BLaER1 (cell line): ENCODE data around the gene BRAF.
A peak's percentile ranks its signal among the peaks of the same experiment; 100 is the strongest.
"Not testable (repeated sequence)": the region's sequence is repeated elsewhere in the genome, so short reads cannot be mapped to it uniquely, and the experiment has no call there.

Experiments
- H3K27ac ChIP-seq: shearing (Covaris generic); formaldehyde crosslinking; 2 replicates; pipeline ENCODE4 v1.8.1; 2022
- H3K27me3 ChIP-seq: shearing (Covaris generic); formaldehyde crosslinking; 2 replicates; pipeline ENCODE4 v1.8.1; 2022
- H3K36me3 ChIP-seq: shearing (Covaris generic); formaldehyde crosslinking; 2 replicates; pipeline ENCODE4 v1.8.1; 2022
- H3K4me1 ChIP-seq: shearing (Covaris generic); formaldehyde crosslinking; 2 replicates; pipeline ENCODE4 v1.8.1; 2022
- H3K4me2 ChIP-seq: shearing (Covaris generic); formaldehyde crosslinking; 2 replicates; pipeline ENCODE4 v1.8.1; 2022
- H3K4me3 ChIP-seq: shearing (Covaris generic); formaldehyde crosslinking; 2 replicates; pipeline ENCODE4 v1.8.1; 2022
- H3K9ac ChIP-seq: shearing (Covaris generic); formaldehyde crosslinking; 2 replicates; pipeline ENCODE4 v1.8.1; 2022
- H3K9me3 ChIP-seq: shearing (Covaris generic); formaldehyde crosslinking; 2 replicates; pipeline ENCODE4 v1.8.1; 2022
- H4K20me1 ChIP-seq: shearing (Covaris generic); formaldehyde crosslinking; 2 replicates; pipeline ENCODE4 v1.8.1; 2022
- Cebpa-rat ChIP-seq: shearing (Covaris generic); IDR thresholded peaks from 2 replicates; pipeline ENCODE4 v1.8.1; 2022

BRAF gene

GRCh38 chr7:140752533-140752932 lies 172.2 kb downstream of the BRAF start:
- Histone ChIP-seq H3K4me1 (no peaks in the 10 kb centered on the region), H3K27me3 (no peaks in the 10 kb centered on the region), H3K9me3 (no peaks in the 10 kb centered on the region), H3K9ac (no peak overlapping the region), H3K27ac (no peak overlapping the region), H3K4me3 (no peak overlapping the region), H3K4me2 (no peak overlapping the region), H3K36me3 (peaks cover 41% of the 10 kb centered on the region), H4K20me1 (no peaks in the 10 kb centered on the region)
- TF ChIP-seq Cebpa-rat, result peak; percentile 51; the same call in 1 of the 2 replicates

GRCh38 chr7:140746751-140747150 lies 178.0 kb downstream of the BRAF start:
- Histone ChIP-seq H3K27me3 (no peaks in the 10 kb centered on the region), H3K9me3 (no peaks in the 10 kb centered on the region), H3K4me3 (no peak overlapping the region), H3K36me3 (peaks cover 40% of the 10 kb centered on the region), H4K20me1 (no peaks in the 10 kb centered on the region), H3K27ac (no peak overlapping the region), H3K4me1 (no peaks in the 10 kb centered on the region), H3K9ac (no peak overlapping the region), H3K4me2 (no peak overlapping the region)
- TF ChIP-seq Cebpa-rat, result no peak

- H3K9ac ChIP-seq, result no peak overlapping the region
- no peak overlapping the region for H3K27ac ChIP-seq
- H3K9me3 ChIP-seq, result no peaks in the 10 kb centered on the region
- H3K27me3 ChIP-seq, result no peaks in the 10 kb centered on the region
- H3K36me3 ChIP-seq, result peaks cover 40% of the 10 kb centered on the region
- no peak overlapping the region for H3K4me3 ChIP-seq
- no peak for TF ChIP-seq Cebpa-rat
- no peak overlapping the region for H3K4me2 ChIP-seq
- no peaks in the 10 kb centered on the region for H4K20me1 ChIP-seq
- H3K4me1 ChIP-seq, result no peaks in the 10 kb centered on the region
Measured at GRCh38 chr7:140745266-140746058, 179.3 kb downstream of the BRAF start.

GRCh38 chr7:140744005-140744404 lies 180.7 kb downstream of the BRAF start:
- Histone ChIP-seq H3K4me3 (no peak overlapping the region), H3K36me3 (peaks cover 46% of the 10 kb centered on the region), H3K4me2 (no peak overlapping the region), H3K9ac (no peak overlapping the region), H3K27ac (no peak overlapping the region), H4K20me1 (no peaks in the 10 kb centered on the region), H3K4me1 (no peaks in the 10 kb centered on the region), H3K27me3 (no peaks in the 10 kb centered on the region), H3K9me3 (no peaks in the 10 kb centered on the region)
- no peak for TF ChIP-seq Cebpa-rat

GRCh38 chr7:140743255-140743654 lies 181.5 kb downstream of the BRAF start:
- not testable (repeated sequence) for H4K20me1 ChIP-seq, H3K27me3 ChIP-seq, H3K4me1 ChIP-seq, H3K9ac ChIP-seq, H3K9me3 ChIP-seq, H3K27ac ChIP-seq, H3K4me3 ChIP-seq, H3K4me2 ChIP-seq
- peaks cover 51% of the 10 kb centered on the region for H3K36me3 ChIP-seq

GRCh38 chr7:140738280-140738679 lies 186.4 kb downstream of the BRAF start:
- no peaks in the 10 kb centered on the region for H3K27me3 ChIP-seq
- H3K36me3 ChIP-seq, result peaks cover 45% of the 10 kb centered on the region
- no peaks in the 10 kb centered on the region for H4K20me1 ChIP-seq
- no peaks in the 10 kb centered on the region for H3K9me3 ChIP-seq
- no peak overlapping the region for H3K9ac ChIP-seq
- H3K27ac ChIP-seq, result no peak overlapping the region
- H3K4me2 ChIP-seq, result no peak overlapping the region
- no peaks in the 10 kb centered on the region for H3K4me1 ChIP-seq
- no peak overlapping the region for H3K4me3 ChIP-seq
- no peak for TF ChIP-seq Cebpa-rat

GRCh38 chr7:140734729-140735128 lies 190.0 kb downstream of the BRAF start:
- H3K9ac ChIP-seq, result no peak overlapping the region
- no peaks in the 10 kb centered on the region for H3K9me3 ChIP-seq
- no peaks in the 10 kb centered on the region for H4K20me1 ChIP-seq
- no peaks in the 10 kb centered on the region for H3K4me1 ChIP-seq
- H3K27me3 ChIP-seq, result no peaks in the 10 kb centered on the region
- H3K4me2 ChIP-seq, result no peak overlapping the region
- H3K36me3 ChIP-seq, result peaks cover 46% of the 10 kb centered on the region
- H3K27ac ChIP-seq, result no peak overlapping the region
- no peak overlapping the region for H3K4me3 ChIP-seq
- TF ChIP-seq Cebpa-rat, result no peak

- Histone ChIP-seq H3K27me3 (no peaks in the 10 kb centered on the region), H3K9ac (no peak overlapping the region), H4K20me1 (no peaks in the 10 kb centered on the region), H3K27ac (no peak overlapping the region), H3K9me3 (no peaks in the 10 kb centered on the region), H3K4me3 (no peak overlapping the region), H3K4me1 (no peaks in the 10 kb centered on the region), H3K36me3 (peaks cover 46% of the 10 kb centered on the region), H3K4me2 (no peak overlapping the region)
- TF ChIP-seq Cebpa-rat, result no peak
Measured at GRCh38 chr7:140734096-140734495, 190.6 kb downstream of the BRAF start.

- Histone ChIP-seq H3K4me3 (no peak overlapping the region), H3K27me3 (no peaks in the 10 kb centered on the region), H3K4me1 (no peaks in the 10 kb centered on the region), H3K9ac (no peak overlapping the region), H3K4me2 (no peak overlapping the region), H4K20me1 (no peaks in the 10 kb centered on the region), H3K9me3 (no peaks in the 10 kb centered on the region), H3K36me3 (peaks cover 34% of the 10 kb centered on the region), H3K27ac (no peak overlapping the region)
- no peak for TF ChIP-seq Cebpa-rat
Measured at GRCh38 chr7:140732416-140732815, 192.3 kb downstream of the BRAF start.

GRCh38 chr7:140726281-140726680 lies 198.4 kb downstream of the BRAF start:
- peaks cover 38% of the 10 kb centered on the region for H3K36me3 ChIP-seq
- no peak overlapping the region for H3K4me2 ChIP-seq
- no peaks in the 10 kb centered on the region for H3K27me3 ChIP-seq
- no peaks in the 10 kb centered on the region for H3K9me3 ChIP-seq
- H3K27ac ChIP-seq, result no peak overlapping the region
- no peak for TF ChIP-seq Cebpa-rat
- H3K9ac ChIP-seq, result no peak overlapping the region
- no peaks in the 10 kb centered on the region for H4K20me1 ChIP-seq
- H3K4me1 ChIP-seq, result no peaks in the 10 kb centered on the region
- H3K4me3 ChIP-seq, result no peak overlapping the region

GRCh38 chr7:140724706-140725105 lies 200.0 kb downstream of the BRAF start:
- no peaks in the 10 kb centered on the region for H4K20me1 ChIP-seq
- no peak overlapping the region for H3K27ac ChIP-seq
- H3K4me3 ChIP-seq, result no peak overlapping the region
- H3K36me3 ChIP-seq, result peaks cover 27% of the 10 kb centered on the region
- peaks cover 6% of the 10 kb centered on the region for H3K4me1 ChIP-seq
- no peaks in the 10 kb centered on the region for H3K9me3 ChIP-seq
- no peak overlapping the region for H3K9ac ChIP-seq
- H3K27me3 ChIP-seq, result no peaks in the 10 kb centered on the region
- H3K4me2 ChIP-seq, result no peak overlapping the region
- no peak for TF ChIP-seq Cebpa-rat
